ENCODE measurements around the gene AMIGO3.

- TF ChIP-seq CTCF (IDR thresholded peaks at IDR 0.05) = no peak
- TF ChIP-seq POLR2AphosphoS5 (IDR thresholded peaks at IDR 0.05) = no peak
Observed at GRCh38 chr3:49732597-49732996, 13.1 kb upstream of the AMIGO3 start.

All from prostate gland (tissue), 2 donors.